HEK293T (cell line): ENCODE results near the gene RNF217.

ENCODE experiments used
- CTCF ChIA-PET: fragments of 350-600 bp; formaldehyde crosslinking; extraction: SDS; loops from one replicate; lab custom pipeline; 2021; ENCODE audit warnings: antibody characterized with exemption, inconsistent platforms; lab: Yijun Ruan, JAX
- POLR2A ChIA-PET: fragments of 350-600 bp; formaldehyde crosslinking; extraction: SDS; loops from one replicate; lab custom pipeline; 2020; ENCODE audit warnings: antibody characterized with exemption, inconsistent platforms; lab: Yijun Ruan, JAX
- DNase-seq: peaks from one replicate; pipeline ENCODE4 v3.0.0; 2012; ENCODE audit warnings: mixed read lengths; ENCODE audit errors: extremely low spot score
- ARNT ChIP-seq: fragments of 450-650 bp; IDR thresholded peaks from 2 replicates; pipeline ENCODE4 v1.6.1; 2017; ENCODE audit warnings: mild to moderate bottlenecking
- BHLHE40 ChIP-seq: fragments of 450-650 bp; IDR thresholded peaks from 2 replicates; pipeline ENCODE4 v1.6.1; 2016; ENCODE audit warnings: mild to moderate bottlenecking, moderate library complexity, borderline replicate concordance
- CTBP1 ChIP-seq: fragments of 450-650 bp; IDR thresholded peaks from 2 replicates; pipeline ENCODE4 v1.6.1; 2016; ENCODE audit warnings: borderline replicate concordance
- ELF4 ChIP-seq: fragments of 450-650 bp; IDR thresholded peaks from 2 replicates; pipeline ENCODE4 v1.6.1; 2017; ENCODE audit warnings: antibody characterized with exemption
- FOXA1 ChIP-seq: fragments of 450-650 bp; IDR thresholded peaks from 2 replicates; pipeline ENCODE4 v1.6.1; 2016; ENCODE audit warnings: mild to moderate bottlenecking
- FOXK2 ChIP-seq: fragments of 450-650 bp; IDR thresholded peaks from 2 replicates; pipeline ENCODE4 v1.6.1; 2016; ENCODE audit warnings: mild to moderate bottlenecking
- FOXM1 ChIP-seq: fragments of 450-650 bp; IDR thresholded peaks from 2 replicates; pipeline ENCODE4 v1.6.1; 2017; ENCODE audit warnings: mild to moderate bottlenecking, borderline replicate concordance
- HDGF ChIP-seq: fragments of 450-650 bp; IDR thresholded peaks from 2 replicates; pipeline ENCODE4 v1.6.1; 2017; ENCODE audit warnings: antibody characterized with exemption, borderline replicate concordance
- L3MBTL2 ChIP-seq: fragments of 450-650 bp; conservative IDR thresholded peaks from 2 replicates; pipeline ENCODE4 v1.6.1; 2016; ENCODE audit warnings: mild to moderate bottlenecking
- LEF1 ChIP-seq: fragments of 450-650 bp; IDR thresholded peaks from 2 replicates; pipeline ENCODE4 v1.6.1; 2017; ENCODE audit warnings: mild to moderate bottlenecking, borderline replicate concordance
- NFRKB ChIP-seq: fragments of 450-650 bp; IDR thresholded peaks from 2 replicates; pipeline ENCODE4 v1.6.1; 2016; ENCODE audit warnings: mild to moderate bottlenecking, moderate library complexity
- SP1 ChIP-seq: fragments of 450-650 bp; IDR thresholded peaks from 2 replicates; pipeline ENCODE4 v1.6.1; 2017
- SUZ12 ChIP-seq: fragments of 450-650 bp; IDR thresholded peaks from 2 replicates; pipeline ENCODE4 v1.6.1; 2016; ENCODE audit warnings: mild to moderate bottlenecking
- TARDBP ChIP-seq: fragments of 450-650 bp; IDR thresholded peaks from 2 replicates; pipeline ENCODE4 v1.6.1; 2016
- ZNF384 ChIP-seq: fragments of 450-650 bp; IDR thresholded peaks from 2 replicates; pipeline ENCODE4 v1.6.1; 2016
- TF ChIP-seq, protein P1 (sequence below): fragments of 450-650 bp; IDR thresholded peaks from 2 replicates; pipeline ENCODE4 v1.6.1; 2016

RNF217 gene

DNA sequence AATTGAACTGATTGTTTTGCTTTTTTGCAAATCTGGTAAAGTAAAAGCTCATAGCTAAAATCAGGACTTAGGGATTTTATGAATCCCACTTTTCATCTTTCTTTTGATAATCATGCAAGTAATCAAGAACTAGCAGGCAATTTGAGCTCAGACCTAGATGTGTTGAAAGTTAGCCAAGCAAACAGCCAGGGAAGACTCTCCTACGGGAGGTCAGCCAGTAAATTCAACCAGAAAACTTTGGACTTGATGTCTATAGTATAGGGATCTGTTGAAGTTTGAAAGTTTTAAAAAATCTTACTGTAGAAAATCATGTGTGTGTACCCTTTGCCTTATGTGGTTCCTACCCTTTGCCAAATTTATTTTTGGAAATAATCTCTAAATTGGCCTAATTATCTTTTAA is 96.3 kb downstream of the RNF217 start:
- CTCF ChIA-PET = interaction anchor here (0.7 kb wide), 1 partner anchor 55 kb away, joined by 3 read pairs; no protein-coding TSS in a partner anchor
- POLR2A ChIA-PET = interaction anchor here (1.5 kb wide), 1 partner anchor 41 kb away, joined by 3 read pairs; no protein-coding TSS in a partner anchor
- DNase-seq = no peak

DNA sequence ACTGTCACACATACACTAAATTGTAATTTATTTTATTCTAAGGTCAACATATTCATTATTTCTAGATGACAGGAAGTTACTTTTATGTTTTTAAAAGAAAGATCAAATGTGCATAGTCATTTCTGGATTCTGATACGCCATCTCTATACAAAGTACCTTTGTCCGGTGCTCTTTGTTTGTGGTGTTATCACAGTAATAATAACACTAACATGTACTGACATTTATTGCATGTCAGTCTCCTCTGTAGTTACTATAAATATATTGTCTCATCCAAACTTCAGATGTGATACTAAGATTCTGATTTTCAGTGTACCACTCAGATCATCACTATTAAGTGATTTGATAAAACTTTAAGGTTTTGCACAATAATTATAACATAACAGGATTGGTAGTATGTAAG is 101.1 kb downstream of the RNF217 start:
- ChIA-PET POLR2A (no interaction called here), CTCF (no interaction called here)
- no peak for DNase-seq
- TF ChIP-seq CTBP1 = no peak
- TF ChIP-seq, protein P1, sequence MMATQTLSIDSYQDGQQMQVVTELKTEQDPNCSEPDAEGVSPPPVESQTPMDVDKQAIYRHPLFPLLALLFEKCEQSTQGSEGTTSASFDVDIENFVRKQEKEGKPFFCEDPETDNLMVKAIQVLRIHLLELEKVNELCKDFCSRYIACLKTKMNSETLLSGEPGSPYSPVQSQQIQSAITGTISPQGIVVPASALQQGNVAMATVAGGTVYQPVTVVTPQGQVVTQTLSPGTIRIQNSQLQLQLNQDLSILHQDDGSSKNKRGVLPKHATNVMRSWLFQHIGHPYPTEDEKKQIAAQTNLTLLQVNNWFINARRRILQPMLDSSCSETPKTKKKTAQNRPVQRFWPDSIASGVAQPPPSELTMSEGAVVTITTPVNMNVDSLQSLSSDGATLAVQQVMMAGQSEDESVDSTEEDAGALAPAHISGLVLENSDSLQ = peak; percentile 71

More for the DNA sequence above, 96.3 kb downstream of the RNF217 start:
- TF ChIP-seq SP1 = no peak
- TF ChIP-seq ZNF384 = no peak
- TF ChIP-seq NFRKB = no peak
- TF ChIP-seq L3MBTL2 = no peak
- no peak for TF ChIP-seq ARNT

DNA sequence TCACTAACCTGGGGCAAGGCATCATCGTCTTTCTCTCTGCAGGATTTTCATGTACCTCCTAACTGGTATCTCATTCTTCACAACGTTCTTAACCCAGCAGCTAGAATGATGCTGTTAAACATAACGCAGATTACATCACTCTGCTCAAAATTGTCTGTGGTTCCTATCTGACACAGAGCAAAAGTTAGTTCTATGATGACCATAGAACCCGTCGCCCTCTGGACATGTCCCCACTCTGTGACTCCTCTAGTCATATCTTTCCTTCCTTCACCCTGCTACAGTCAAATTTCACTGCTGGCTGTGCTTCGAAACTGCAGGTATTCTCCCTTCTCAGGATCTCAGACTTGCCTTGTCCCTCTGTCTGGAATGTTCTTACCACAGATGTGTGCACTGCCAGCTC is 103.9 kb downstream of the RNF217 start:
- DNase-seq = no peak
- ChIA-PET CTCF (interaction anchor here (0.6 kb wide), 1 partner anchor 350 kb away, joined by 4 read pairs; no protein-coding TSS in a partner anchor), POLR2A (no interaction called here)
- TF ChIP-seq FOXM1 = no peak
- no peak for TF ChIP-seq TARDBP
- TF ChIP-seq HDGF = no peak
- no peak for TF ChIP-seq SP1
- TF ChIP-seq L3MBTL2 = no peak
- TF ChIP-seq ARNT = no peak
- no peak for TF ChIP-seq NFRKB
- TF ChIP-seq ZNF384 = no peak
- no peak for TF ChIP-seq BHLHE40
- TF ChIP-seq ELF4 = no peak
- no peak for TF ChIP-seq LEF1
- TF ChIP-seq FOXK2 = no peak
- no peak for TF ChIP-seq SUZ12

DNA sequence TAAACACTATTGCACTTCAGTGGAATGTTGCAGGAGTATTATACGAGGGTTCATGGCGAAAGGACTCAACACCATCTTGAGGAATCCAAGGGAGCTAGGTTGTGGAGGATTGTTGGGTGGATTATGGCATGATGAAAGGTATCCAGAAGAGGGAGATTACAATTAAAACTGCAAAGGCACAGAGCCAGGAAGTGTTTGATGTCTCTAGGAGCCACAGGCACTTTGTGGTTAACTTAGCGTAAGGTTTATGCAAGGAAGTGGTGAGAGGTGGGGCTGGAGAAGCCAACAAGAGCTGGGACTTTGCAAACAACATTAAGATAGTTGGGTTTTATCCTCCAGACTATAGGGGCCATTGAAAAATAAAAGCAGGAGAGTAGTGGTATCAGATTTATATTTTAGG is 104.7 kb downstream of the RNF217 start:
- ChIA-PET CTCF (interaction anchor here (0.6 kb wide), 1 partner anchor 103 kb away, joined by 4 read pairs; no protein-coding TSS in a partner anchor), POLR2A (no interaction called here)
- no peak for TF ChIP-seq CTBP1
- TF ChIP-seq FOXK2 = no peak
- TF ChIP-seq, protein P1 = no peak
- TF ChIP-seq ZNF384 = no peak
- no peak for TF ChIP-seq FOXA1
- TF ChIP-seq ARNT = no peak
- no peak for TF ChIP-seq HDGF
- TF ChIP-seq LEF1 = no peak
- TF ChIP-seq L3MBTL2 = no peak
- no peak for TF ChIP-seq SUZ12
- TF ChIP-seq TARDBP = no peak
- no peak for TF ChIP-seq FOXM1
- TF ChIP-seq ELF4 = no peak
- TF ChIP-seq SP1 = no peak
- TF ChIP-seq BHLHE40 = no peak
- no peak for TF ChIP-seq NFRKB
- no peak for DNase-seq

DNA sequence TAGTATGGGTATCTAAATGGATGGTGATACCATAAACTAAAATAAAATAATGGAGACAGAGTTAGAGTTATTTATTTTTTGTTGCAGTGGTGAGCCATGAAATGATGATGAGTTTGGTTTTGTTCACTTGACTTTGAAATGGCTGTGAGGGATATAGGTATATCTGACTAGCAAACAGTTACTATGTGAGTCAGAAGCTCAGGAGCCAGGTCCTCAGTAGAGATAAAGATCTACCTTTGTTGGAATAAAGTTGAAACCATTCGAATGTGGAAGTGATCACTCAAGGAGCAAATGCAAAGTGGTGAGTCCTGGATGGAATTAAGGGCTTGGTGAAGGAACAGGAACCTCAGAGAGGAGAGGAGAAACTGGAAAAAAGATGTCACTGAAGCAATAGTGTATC is 105.3 kb downstream of the RNF217 start:
- ChIA-PET CTCF (no interaction called here), POLR2A (no interaction called here)
- TF ChIP-seq ZNF384 = no peak
- TF ChIP-seq CTBP1 = no peak
- TF ChIP-seq ELF4 = no peak
- no peak for TF ChIP-seq SP1
- TF ChIP-seq TARDBP = no peak
- TF ChIP-seq FOXM1 = no peak
- no peak for TF ChIP-seq HDGF
- TF ChIP-seq LEF1 = no peak
- no peak for TF ChIP-seq SUZ12
- no peak for TF ChIP-seq BHLHE40
- no peak for TF ChIP-seq NFRKB
- no peak for TF ChIP-seq ARNT
- TF ChIP-seq, protein P1 = no peak
- TF ChIP-seq FOXA1 = no peak
- TF ChIP-seq FOXK2 = no peak
- TF ChIP-seq L3MBTL2 = no peak
- DNase-seq = no peak

DNA sequence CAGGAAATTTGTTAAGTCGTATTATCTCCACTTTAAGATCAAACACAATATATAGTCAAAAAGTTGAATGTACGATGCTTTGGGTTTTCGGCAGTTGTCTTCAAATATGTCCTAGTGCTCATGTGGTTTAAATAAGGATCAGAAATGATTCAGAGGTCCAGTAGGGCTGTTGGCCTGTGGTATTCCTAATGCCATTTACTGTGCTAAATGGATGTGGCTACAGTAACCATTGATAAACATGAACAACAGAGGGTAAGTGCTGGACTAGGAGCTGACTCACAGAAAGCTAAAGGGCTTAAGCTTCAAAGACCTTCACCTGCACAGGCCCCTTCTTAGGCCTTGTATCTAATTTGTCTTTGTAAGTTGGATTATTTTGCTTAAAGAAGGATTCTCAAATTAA is 110.8 kb downstream of the RNF217 start:
- TF ChIP-seq FOXA1 (no peak), TARDBP (no peak), FOXM1 (no peak), SUZ12 (no peak), BHLHE40 (no peak), LEF1 (no peak), CTBP1 (no peak), NFRKB (no peak), HDGF (no peak), ZNF384 (no peak), FOXK2 (no peak), ARNT (no peak), SP1 (no peak), L3MBTL2 (no peak), ELF4 (no peak)
- TF ChIP-seq, protein P1 = no peak
- no peak for DNase-seq
- CTCF ChIA-PET = no interaction called here
- POLR2A ChIA-PET = no interaction called here
